Immature natural killer cell (primary cell): ENCODE measurements around the gene HHIPL1. TPM values are rescaled to one million over a fixed set of nuclear protein-coding genes. Genes with fewer than 3 reads are reported as not detected.

Source experiments
- DNase-seq, 3 donors: peaks; one replicate each; pipeline ENCODE4 v3.0.0; 2022; ENCODE audit warnings: mixed read lengths in 1 of 3
- H3K27ac Mint-ChIP-seq, 6 donors: one replicate each; pipeline ENCODE4 v1.8.0; 2020; ENCODE audit warnings: mixed read lengths in 6 of 6, mild to moderate bottlenecking in 5 of 6, inconsistent platforms in 4 of 6, moderate library complexity in 3 of 6
- H3K27me3 Mint-ChIP-seq, 3 donors: one replicate each; pipeline ENCODE4 v1.8.0; 2020 to 2021; ENCODE audit warnings: low read depth in 3 of 3, mild to moderate bottlenecking in 3 of 3, mixed read lengths in 3 of 3, moderate library complexity in 3 of 3, inconsistent platforms in 1 of 3
- H3K36me3 Mint-ChIP-seq, 3 donors: one replicate each; pipeline ENCODE4 v1.8.0; 2020; ENCODE audit warnings: mixed read lengths in 3 of 3, inconsistent platforms in 2 of 3, mild to moderate bottlenecking in 2 of 3
- H3K4me1 Mint-ChIP-seq, 2 donors: one replicate each; pipeline ENCODE4 v1.8.0; 2020; ENCODE audit warnings: inconsistent platforms in 2 of 2, mild to moderate bottlenecking in 2 of 2, mixed read lengths in 2 of 2, moderate library complexity in 1 of 2
- H3K4me3 Mint-ChIP-seq, 5 donors: one replicate each; pipeline ENCODE4 v1.8.0; 2020; ENCODE audit warnings: mild to moderate bottlenecking in 5 of 5, mixed read lengths in 5 of 5, inconsistent platforms in 3 of 5, moderate library complexity in 3 of 5
- H3K9me3 Mint-ChIP-seq, 6 donors: one replicate each; pipeline ENCODE4 v1.8.0; 2020; ENCODE audit warnings: mild to moderate bottlenecking in 6 of 6, mixed read lengths in 6 of 6, inconsistent platforms in 4 of 6, moderate library complexity in 3 of 6
- polyA plus RNA-seq, 3 donors: library from polyadenylated mRNA; unstranded; fragments of 300-500 nt; fragmentation: Illumina TruSeq; gene quantifications; one replicate each; pipeline ENCODE4 v1.2.3, GENCODE V29; 2021

HHIPL1 gene
- polyA plus RNA-seq, 3 donors from 2014 or later = not detected

DNA sequence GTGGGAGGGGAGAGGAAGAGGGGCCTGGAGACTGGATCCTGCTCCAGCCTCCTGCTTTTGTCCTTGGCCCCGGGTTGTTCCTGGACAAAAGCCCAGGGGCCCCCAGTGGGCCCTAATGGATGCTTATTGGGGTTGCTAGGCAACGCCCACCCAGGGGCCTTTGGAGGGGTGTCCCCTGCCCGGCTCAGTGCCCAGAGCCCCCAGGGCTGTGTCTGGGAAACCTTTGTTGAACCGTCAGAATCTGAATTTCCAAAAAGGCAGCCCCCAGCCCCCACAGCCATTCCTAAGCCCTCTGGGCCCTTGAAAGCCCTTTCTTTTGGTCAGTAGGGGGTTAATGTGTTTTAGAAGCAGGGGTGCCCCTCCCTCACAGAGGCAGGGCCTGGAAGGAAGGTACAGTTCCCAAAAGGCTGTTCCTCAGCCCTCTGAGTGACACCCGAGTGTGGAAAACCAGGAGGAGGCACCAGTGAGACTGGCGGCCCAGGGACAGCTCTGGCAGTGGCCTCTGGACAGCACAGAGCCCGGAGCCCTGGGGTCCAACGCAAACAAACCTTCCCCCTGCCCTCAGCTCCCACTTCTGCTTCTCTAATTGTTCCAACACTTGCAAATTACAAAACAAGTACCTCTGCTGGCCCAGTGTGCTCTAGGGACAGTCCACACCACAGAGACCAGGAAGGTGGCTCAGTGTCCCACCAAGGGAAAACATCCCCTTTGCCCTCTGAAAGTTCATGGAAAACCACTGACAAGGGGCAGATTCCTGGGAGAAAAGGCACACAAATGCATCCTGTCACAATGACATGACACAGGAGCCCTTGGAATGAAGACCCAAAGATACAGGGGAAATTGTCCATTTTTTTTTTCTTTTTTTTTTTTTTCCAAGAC is 19.4 kb downstream of the HHIPL1 start:
- Mint-ChIP-seq H3K4me1 (no peaks in the 10 kb centered on the region), H3K9me3 (no peaks in the 10 kb centered on the region), H3K4me3 (no peak overlapping the region), H3K27me3 (peaks cover 2 to 5% (median 3%) of the 10 kb centered on the region in 3 donors), H3K36me3 (no peaks in the 10 kb centered on the region), H3K27ac (no peak overlapping the region)
- no peak for DNase-seq

DNA sequence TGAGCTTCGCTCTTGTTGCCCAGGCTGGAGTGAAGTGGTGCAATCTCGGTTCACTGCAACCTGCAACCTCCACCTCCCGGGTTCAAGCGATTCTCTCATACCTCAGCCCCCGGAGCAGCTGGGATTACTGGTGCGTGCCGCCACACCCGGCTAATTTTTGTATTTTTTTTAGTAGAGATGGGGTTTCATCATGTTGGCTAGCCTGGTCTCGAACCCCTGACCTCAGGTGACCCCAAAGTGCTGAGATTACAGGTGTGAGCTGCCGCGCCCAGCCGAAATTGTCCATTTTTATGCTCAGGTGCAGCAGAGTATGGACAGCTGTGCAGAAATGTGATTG is 20.0 kb downstream of the HHIPL1 start:
- Mint-ChIP-seq H3K4me1 (no peaks in the 10 kb centered on the region), H3K9me3 (no peaks in the 10 kb centered on the region), H3K27me3 (peaks cover 2 to 5% (median 3%) of the 10 kb centered on the region in 3 donors), H3K27ac (no peak overlapping the region), H3K36me3 (no peaks in the 10 kb centered on the region), H3K4me3 (no peak overlapping the region)
- no peak for DNase-seq

DNA sequence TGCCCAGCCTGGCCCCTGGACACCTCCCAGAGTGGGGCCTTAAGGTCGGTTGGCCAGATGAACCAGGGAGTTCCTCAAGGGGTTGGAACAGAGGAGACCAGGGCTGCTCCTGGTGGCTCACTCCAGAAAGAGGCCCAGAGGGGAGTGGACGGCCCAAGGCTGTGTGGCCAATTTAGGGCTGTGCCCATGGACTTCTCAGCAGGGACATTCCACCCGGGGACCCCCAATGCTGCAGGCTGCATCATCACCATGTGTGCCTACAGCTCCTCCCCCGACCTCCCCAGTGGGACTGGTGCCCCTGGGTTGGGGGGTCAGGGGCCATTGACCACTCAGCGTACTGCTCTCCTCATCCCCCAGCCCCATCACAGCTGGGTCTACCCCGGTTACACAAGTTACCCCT is 21.6 kb downstream of the HHIPL1 start:
- Mint-ChIP-seq H3K9me3 (no peaks in the 10 kb centered on the region), H3K36me3 (no peaks in the 10 kb centered on the region), H3K4me3 (no peak overlapping the region), H3K27me3 (peaks cover 2 to 3% (median 3%) of the 10 kb centered on the region in 3 donors), H3K27ac (no peak overlapping the region), H3K4me1 (no peaks in the 10 kb centered on the region)
- DNase-seq = no peak

DNA sequence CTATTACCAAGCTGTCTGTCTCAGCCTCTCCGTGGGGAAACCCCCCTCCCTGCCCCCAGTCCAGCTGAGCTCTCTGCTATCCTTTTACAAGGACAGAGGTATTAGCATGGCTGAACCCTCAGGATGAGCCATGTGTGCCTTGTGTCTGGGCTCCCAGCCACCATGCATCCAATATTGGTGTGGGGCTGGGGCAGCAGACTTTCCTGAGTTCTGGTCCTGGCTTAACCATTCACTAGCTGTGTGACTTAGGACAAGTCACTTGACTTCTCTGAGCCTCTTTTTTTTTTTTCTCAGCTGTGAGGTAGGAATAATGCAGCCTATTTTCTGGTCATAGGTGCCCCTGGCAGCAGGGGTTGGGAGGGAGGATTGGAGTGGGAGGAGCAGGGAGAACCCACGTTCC is 22.1 kb downstream of the HHIPL1 start:
- DNase-seq = no peak
- H3K36me3 Mint-ChIP-seq = no peaks in the 10 kb centered on the region
- peaks cover 2 to 3% (median 3%) of the 10 kb centered on the region in 3 donors for H3K27me3 Mint-ChIP-seq
- no peaks in the 10 kb centered on the region for H3K9me3 Mint-ChIP-seq
- no peak overlapping the region for H3K4me3 Mint-ChIP-seq
- no peaks in the 10 kb centered on the region for H3K4me1 Mint-ChIP-seq
- no peak overlapping the region for H3K27ac Mint-ChIP-seq

DNA sequence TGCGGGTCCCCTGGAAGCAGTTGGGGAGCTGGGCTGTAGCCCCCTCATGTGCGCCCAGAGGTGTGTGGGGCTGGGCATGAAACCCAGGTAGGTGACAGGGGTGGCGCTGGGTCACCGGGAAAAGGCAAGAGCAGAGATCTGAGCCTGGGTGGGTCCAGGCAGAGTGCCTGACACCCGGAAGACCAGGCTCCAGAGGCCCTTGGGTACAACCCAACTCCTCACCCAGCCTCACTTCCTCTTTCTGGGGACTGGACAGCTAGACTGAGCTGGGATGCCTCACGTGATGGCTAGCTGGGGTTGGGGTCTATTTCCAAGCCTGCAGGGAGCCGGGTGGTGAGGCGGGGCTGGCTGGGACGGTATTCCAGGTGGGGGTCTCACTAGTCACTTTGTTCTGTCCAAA is 22.9 kb downstream of the HHIPL1 start:
- Mint-ChIP-seq H3K9me3 (no peaks in the 10 kb centered on the region), H3K27me3 (peaks cover 4 to 5% (median 5%) of the 10 kb centered on the region in 3 donors), H3K4me1 (peaks cover 5% of the 10 kb centered on the region in 2 donors), H3K36me3 (no peaks in the 10 kb centered on the region), H3K4me3 (no peak overlapping the region), H3K27ac (no peak overlapping the region)
- no peak for DNase-seq

DNA sequence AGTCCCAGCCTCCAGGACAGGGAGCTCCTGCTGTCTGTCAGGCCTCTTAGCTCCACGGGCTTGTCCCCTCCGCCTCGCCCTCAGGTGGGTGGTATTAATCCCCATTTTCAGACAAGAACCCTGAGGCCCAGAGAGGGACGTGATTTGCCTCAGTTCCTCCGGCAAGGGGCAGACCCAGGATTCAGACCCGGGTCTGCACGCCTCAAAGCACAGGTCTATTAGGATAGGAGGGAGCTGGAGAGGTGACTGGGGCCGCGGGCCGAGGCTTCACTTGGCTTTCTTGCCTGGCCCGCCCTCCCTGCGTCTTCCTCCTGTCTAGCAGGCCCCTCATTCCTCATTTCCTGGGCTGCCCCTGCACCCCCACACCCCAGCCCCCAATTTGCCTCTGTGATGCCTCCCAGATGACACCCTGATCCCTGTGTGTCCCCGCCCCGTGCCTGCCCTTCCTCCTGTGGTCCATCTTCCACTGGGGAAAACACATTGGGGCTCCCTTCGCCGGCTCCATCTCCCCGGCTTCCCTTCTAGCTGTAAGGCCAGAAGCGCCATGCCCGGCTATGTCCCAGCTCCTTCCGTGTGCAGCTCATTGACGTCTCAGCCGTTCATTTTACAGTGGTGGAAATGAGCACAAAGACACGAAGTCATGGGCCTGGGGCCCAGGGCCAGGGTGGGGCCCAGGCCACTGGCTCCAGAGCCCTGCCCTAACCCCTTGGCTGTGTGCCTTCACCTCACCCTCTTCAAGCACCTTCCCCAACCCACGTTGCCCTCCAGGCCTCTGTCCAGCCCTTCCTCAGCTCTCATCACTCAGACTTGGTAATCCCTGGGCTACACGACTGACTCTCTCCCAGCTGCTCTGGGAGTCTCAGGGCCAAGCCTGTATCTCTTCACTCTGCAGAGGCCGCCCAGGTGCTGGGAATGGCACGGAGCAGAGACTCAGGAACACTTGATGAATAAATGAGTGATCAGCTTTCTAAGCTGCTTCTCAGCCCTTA is 23.7 kb downstream of the HHIPL1 start:
- Mint-ChIP-seq H3K9me3 (no peaks in the 10 kb centered on the region), H3K27me3 (peaks cover 4 to 5% (median 5%) of the 10 kb centered on the region in 3 donors), H3K27ac (no peak overlapping the region), H3K4me3 (no peak overlapping the region), H3K36me3 (no peaks in the 10 kb centered on the region), H3K4me1 (peaks cover 5 to 6% of the 10 kb centered on the region in 2 donors)
- DNase-seq = no peak

DNA sequence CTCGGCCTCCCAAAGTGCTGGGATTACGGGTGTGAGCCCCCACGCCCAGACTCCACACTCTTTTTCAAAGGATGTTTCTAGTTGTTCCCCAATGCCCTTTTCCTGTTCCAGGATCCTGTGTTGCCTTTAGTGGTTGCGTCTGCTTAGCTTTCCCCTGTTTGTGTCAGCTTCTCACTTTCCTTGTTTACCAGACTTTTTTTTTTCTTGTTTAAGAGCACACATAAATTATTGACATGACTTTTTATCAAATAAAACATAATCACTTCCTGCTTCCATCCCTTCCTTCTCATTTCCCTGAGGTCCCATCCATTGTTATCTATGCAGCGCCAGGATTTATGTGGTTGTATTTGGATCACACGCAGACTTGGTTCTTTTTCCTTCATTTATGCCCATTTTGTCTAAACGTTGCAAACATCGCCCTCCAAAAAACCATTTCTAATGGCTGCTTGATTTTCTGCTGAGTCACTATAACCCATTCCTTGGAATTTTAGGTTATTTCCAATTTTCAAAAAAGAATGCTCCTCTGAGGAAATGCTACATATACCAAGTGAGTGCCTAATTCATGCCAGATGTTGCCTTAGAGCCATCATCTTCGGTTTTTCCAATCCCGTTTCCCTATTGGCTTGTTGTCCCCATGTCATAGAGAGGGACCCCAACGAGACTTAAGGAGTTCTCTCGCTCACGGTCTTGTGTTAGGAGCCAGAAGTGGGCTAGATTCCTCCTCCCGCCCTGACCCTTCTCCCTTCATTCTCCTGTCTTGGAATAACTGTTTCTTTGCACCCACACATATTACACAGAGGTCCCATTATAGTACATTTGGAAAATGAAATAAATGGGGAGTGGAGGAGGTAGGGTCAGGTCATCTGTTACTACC is 25.7 kb downstream of the HHIPL1 start:
- Mint-ChIP-seq H3K36me3 (no peaks in the 10 kb centered on the region), H3K27me3 (peaks cover 4 to 8% (median 5%) of the 10 kb centered on the region in 3 donors), H3K4me1 (peaks cover 5 to 6% of the 10 kb centered on the region in 2 donors), H3K4me3 (no peak overlapping the region), H3K27ac (no peak overlapping the region), H3K9me3 (no peaks in the 10 kb centered on the region)
- DNase-seq = no peak

DNA sequence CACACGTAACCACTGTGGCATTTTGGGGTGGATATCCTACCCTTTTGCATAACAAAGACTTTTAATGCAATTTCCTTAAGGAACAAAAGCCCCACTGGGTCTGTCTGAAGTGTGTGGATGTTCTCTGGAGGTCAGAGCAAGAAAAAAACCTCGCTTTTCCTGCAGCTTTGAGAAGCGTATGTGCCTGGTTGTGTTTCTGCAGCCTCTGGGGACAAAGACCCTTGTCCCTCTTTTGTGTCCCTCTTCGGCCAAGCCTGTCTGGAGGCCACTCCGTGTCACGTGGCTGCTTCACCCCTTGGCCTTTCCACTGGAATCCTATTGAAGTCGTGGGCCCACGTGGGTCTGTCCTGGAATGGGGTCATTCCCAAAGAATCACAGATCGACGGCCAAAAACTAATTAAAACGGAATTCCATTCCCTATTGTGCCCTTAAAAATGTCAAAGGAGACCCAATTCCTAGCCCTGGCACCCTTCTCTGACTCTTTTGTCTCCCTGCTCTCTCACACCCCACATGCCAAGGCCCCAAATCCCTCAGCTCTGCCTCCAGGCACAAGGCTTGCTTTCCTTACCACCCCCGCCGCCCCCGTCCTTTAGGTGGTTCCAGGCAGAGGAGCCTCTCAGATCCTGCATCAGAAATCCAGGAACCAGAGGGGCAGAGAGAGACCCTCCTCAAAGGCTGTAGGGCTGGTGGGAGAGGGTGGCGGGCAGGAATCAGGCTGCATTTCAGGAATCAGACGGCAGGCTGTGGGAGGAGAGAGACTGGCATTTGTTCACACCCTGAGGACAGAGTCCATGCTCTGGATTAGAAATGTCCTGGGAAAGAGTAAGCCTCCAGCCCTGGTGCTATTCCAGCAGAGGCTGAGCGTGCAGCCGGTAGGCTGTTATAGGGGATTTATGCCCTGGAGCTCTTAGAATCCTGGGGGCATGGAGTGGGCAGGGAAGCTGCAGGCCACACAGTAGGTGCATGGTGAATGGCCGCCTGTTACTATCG is 26.6 kb downstream of the HHIPL1 start:
- no peaks in the 10 kb centered on the region for H3K9me3 Mint-ChIP-seq
- peak overlapping the region in 1 of 6 donors; percentile 23 for H3K27ac Mint-ChIP-seq
- H3K36me3 Mint-ChIP-seq = no peaks in the 10 kb centered on the region
- no peak overlapping the region for H3K4me3 Mint-ChIP-seq
- peaks cover 2 to 8% (median 6%) of the 10 kb centered on the region in 3 donors for H3K27me3 Mint-ChIP-seq
- H3K4me1 Mint-ChIP-seq = peaks cover 5 to 6% of the 10 kb centered on the region in 2 donors
- DNase-seq = no peak

DNA sequence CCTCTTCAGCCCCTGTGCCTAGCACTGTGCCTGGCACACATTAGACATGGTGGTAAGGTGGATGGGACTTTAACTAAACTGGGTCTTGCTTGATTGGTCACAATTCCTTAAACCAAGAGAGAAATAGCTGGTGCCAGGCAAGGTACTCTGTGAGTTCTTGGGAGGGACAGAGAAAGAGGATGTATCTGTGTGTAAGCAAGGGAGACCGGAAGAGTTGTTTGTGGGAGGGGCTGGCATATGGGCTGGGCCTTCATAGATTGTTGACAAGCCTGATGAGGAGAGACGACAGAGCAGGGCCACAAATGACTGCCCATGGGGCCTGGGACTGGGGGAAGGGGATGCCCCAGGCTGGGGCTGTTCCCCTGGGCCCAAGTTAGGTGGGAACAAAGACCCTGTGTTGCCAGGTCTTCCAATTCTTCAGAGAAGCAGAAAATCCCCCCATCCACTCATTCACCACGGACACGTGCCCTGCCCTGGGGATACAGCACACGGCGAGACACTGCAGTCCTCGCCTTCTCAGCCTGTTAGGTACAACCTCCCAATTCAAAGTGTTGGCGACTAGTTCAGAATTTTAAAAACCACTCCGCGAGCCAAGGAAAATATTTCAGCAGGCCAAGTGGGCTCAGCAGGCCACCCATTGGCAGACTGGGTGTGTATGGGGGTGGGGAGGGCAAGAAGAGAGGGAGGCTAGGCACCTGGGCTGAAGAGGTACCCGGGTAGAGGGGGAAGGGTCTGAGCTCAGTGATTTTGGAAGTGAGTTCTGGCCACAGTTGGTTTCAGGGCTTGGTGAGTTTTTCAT is 27.8 kb downstream of the HHIPL1 start:
- Mint-ChIP-seq H3K27ac (peak overlapping the region in 2 of 6 donors; percentile 29 to 84), H3K4me3 (peak overlapping the region in 2 of 5 donors; percentile 33 to 62), H3K27me3 (peaks cover 2 to 8% (median 6%) of the 10 kb centered on the region in 3 donors), H3K36me3 (no peaks in the 10 kb centered on the region), H3K4me1 (peaks cover 5 to 8% of the 10 kb centered on the region in 2 donors), H3K9me3 (peaks cover 0 to 2% (median 0%) of the 10 kb centered on the region in 6 donors)
- peak in 1 of 3 donors; percentile 38 for DNase-seq

DNA sequence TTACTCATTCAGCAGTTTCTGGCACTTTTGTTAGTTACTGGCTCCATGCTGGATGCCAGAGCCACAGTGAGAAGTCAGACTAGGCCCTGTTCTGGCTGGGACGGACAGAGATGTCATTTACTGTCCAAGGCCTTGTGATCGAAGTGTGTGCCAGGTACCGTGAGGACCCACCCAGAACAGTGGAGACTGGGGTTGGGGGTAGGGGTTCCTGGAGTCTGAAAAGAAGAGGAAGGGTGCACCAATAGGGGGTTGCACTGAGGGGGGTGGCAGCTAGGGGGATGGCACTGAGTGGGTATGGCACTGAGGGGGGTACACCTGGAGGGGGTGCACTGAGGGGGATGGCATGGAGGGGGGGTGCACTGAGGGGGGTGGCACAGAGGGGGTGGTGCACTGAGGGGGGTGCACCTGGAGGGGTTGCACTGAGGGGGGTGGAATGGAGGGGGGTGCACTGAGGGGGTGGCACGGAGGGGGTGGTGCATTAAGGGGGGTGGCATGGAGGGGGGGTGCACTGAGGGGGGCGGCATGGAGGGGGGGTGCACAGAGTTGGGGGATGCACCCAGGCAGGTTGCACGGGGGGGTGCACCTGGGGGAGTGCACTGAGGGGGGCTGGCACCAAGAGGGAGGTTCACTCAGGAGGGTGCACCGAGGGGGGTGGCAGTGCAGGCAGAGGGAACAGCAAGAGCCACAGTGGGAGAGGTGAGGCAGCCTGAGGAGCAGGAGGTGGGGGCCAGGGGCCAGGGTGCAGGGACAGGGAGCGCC is 28.6 kb downstream of the HHIPL1 start:
- Mint-ChIP-seq H3K9me3 (peaks cover 0 to 2% (median 0%) of the 10 kb centered on the region in 6 donors), H3K36me3 (no peaks in the 10 kb centered on the region), H3K4me1 (peaks cover 5 to 8% of the 10 kb centered on the region in 2 donors), H3K4me3 (no peak overlapping the region), H3K27me3 (peaks cover 2 to 8% (median 6%) of the 10 kb centered on the region in 3 donors), H3K27ac (no peak overlapping the region)
- DNase-seq = no peak

DNA sequence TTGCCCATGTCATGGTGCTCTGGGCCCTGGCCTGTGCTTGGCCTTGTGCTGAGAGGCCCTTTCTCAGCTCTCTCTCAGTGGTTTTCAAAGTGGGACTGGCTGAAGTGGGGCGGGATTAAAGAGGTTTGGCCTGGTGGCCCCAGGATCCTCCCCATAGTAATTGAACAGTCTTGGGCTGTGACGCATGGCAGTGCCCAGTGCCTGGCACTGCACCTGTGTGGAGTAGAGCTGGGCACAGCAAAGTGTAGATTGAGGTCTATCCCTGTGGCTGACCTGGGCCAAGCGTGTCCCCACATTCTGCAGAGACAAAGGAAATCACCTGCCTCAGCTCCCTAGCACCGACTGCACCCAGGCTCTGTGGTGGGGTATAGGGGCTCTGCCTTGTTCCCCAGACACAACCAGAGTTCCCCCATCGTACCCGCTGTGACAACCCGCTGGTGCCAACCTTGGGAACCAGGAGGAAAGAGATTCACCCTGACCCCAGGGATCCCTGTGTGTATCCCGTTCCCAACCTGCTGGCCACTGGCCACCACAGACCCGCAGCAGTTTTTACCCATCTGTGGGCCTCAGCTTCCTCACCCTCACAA is 29.2 kb downstream of the HHIPL1 start:
- peaks cover 5 to 8% of the 10 kb centered on the region in 2 donors for H3K4me1 Mint-ChIP-seq
- H3K9me3 Mint-ChIP-seq = peaks cover 0 to 3% (median 0%) of the 10 kb centered on the region in 6 donors
- H3K27ac Mint-ChIP-seq = no peak overlapping the region
- no peak overlapping the region for H3K4me3 Mint-ChIP-seq
- H3K36me3 Mint-ChIP-seq = no peaks in the 10 kb centered on the region
- H3K27me3 Mint-ChIP-seq = peaks cover 2 to 8% (median 4%) of the 10 kb centered on the region in 3 donors
- DNase-seq = no peak
